Activated CD8-positive, alpha-beta memory T cell treated with anti-CD3 and anti-CD28 coated beads for 4 hours (primary cell): ENCODE measurements around the gene MUC6.

ENCODE experiments used
- DNase-seq, 2 donors: peaks; one replicate each; pipeline ENCODE4 v3.0.0-alpha.2; 2020; ENCODE audit warnings: low read depth in 2 of 2

Gene MUC6

DNA sequence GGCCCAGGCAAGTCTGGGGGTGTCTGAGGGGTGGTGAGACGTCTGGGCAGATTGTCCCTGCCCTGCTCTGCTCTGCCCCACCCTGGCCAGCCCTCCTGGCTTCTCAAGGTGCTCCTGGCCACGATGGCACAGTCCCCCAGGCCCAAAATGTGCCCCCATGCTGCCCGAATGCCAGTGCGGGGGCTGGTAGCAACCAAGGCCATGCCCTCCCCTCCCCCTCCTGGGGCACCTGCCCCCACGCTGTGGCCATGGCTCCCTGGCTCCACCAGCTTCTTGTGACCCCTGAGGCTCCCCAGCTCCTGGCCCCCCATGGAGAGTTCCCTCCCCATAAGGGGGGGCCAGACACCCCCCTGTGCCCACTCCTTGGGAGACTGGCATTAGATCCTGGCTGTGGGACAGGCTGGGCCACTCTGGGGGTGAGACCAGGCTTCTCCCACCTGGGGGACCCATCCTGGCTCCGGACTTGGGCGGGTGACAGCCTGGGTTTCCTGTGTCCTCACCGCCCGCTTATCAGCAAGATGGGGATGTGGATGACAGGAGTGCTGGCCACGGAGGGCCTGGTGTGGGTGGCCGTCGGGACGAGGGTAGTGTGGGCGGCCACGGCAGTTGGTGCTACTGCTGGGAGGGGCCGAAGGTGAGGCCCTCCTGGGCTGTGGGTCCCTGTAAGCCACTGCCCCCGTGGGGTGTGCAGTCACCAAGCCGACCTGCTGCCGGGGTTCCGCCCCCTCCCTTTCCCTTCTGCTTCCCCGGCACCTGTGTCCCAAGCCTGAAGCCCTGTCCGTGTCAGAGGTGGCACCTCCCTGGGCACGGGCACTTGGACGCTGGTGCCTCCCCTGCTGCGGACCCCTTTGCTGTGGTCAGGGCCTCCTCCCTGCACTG, 15.9 kb upstream of the MUC6 start:
- DNase-seq, result no peak

DNA sequence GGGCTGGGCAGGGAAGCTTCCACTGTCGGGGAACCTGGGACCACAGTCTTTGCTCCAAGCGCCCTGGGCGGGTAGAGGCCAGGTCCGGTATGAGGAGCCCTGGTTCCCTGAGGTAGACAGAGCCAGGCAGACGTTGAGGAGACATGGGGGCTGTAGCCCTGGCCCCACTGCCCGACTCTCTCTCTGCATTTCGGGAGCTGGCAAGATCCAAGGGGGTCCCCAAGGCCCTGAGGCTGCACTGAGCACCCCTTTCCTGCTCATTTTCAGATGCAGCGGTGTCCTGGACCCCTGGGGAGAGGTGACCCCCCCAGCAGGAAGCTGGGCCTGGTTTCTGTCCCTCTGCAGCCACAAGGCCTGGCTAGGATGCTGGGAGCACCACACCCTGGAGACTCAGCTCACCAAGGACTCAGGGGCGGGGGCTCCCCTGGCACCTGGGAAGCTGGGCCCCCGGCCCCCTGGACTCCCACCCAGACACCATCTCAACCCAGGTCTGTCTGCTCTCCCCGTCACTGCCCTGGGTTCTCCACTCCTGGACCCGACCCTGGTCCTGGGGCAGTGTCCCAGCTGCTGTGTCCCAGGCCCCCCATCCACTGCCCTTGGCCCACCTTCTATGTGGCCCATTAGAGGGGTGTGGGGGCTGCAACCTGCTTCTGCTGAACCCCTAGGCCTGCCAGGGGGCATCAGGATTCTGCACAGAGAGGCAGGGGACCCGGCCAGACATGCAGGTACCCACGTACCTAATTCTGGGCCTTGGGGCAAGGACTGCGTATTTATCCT, 15.0 kb upstream of the MUC6 start:
- DNase-seq, result no peak

DNA sequence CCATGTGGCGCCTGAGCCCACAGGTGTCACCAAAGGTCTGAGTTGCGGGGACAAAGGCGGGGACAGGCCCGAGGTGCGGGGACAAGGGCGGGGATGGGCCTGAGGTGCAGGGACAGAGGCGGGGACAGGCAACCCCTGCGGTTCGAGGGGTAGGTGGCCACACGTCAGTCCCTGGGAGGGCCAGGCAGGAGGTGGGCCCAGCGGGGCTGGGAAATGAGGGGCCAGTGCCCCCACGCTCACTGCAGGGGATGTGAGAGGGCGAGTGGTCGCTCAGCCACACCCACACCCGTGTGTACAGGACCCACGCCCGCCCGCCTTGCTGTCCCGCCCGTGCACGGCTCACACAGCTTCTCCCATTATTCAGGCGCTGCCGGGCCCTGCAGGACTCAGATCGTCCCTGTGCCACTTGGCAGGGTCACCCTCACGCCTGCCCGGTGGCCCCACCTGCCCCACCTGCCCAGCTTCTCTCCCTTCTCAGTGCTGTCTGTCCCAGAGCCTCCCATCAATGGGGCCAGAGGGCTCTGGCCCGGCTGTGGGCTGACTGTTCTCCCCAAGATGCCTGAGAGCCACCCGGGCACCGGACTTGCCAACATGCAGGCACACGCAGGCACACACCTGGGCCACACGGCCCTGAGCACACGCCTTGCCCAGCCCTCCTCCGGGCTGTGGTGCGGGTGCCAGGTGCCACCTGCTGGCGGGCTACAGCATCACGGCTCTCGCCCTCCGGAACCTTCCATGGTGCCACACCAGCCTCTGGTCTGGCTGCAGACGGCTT, 14.2 kb upstream of the MUC6 start:
- DNase-seq, result peak; percentile 12 to 31

DNA sequence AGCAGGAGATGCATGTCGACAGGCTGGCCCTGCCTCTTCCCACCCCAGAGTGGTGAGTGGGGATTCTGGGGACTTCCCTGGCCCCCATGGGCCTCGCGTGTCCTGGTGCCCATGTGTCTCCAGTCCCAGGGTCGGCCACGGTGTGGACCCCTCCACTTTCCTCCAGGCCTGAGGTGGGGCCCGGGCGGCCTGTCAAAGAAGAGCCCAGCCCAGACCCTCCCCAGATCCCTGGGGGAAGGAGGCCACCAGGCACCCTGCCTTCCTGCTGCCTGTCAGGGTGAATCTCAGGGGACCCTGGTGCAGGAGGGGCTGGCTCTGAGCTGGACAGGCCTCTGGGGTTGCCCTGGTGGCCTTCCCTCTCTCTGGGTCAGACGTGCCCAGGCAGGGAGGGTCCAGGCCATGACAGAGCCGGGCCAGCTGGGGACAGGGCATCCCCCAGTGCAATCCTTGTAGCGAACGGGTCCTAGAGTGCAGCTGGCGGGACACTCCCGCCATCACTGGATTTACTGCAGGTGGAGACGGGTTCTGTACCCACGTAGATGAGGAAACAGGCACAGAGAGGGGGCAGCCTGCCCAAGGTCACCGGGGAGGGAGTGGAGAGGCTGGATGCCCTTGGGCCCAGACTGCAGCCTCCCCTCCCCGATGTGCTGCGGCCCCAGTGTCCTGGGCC, 13.5 kb upstream of the MUC6 start:
- DNase-seq, result no peak

DNA sequence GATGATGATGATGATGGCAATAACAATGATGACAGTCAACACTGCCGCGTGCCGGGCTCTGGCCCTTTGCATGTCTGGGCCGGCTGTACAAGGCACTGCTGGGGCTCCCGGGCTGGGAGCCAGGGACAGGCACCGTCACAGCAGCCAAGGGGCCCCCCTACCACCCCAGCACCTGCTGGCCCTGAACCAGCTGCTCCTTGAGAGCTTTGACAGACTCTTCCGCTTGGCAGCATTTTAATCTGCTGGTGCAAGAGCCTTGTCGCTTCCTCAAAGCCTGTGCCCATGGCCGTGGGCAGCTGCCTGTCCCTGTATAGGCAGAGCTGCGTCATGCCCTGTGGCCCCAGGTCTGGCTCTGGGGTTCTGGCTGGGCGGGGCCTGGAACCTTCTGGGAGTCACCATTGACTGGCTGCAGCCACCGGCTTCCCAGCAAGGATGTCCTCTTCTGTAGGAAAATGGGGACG, 12.9 kb upstream of the MUC6 start:
- DNase-seq, result no peak

DNA sequence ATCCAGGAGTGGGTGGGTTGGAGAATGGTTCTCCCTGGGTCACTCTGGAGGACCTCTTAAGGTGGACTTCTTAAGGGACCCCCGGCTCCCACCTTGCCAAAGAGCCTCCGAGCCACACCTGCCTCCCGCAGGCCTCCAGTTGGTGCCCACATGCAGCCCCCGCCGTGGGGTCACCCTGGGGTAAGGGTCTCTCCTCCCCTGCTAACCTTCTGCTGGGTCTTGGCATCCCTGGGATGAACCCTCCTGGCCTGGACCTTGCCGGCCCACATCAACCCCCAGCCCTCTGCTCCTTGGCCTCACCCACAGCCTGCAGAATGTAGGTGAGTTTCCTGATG, 12.5 kb upstream of the MUC6 start:
- DNase-seq, result no peak

DNA sequence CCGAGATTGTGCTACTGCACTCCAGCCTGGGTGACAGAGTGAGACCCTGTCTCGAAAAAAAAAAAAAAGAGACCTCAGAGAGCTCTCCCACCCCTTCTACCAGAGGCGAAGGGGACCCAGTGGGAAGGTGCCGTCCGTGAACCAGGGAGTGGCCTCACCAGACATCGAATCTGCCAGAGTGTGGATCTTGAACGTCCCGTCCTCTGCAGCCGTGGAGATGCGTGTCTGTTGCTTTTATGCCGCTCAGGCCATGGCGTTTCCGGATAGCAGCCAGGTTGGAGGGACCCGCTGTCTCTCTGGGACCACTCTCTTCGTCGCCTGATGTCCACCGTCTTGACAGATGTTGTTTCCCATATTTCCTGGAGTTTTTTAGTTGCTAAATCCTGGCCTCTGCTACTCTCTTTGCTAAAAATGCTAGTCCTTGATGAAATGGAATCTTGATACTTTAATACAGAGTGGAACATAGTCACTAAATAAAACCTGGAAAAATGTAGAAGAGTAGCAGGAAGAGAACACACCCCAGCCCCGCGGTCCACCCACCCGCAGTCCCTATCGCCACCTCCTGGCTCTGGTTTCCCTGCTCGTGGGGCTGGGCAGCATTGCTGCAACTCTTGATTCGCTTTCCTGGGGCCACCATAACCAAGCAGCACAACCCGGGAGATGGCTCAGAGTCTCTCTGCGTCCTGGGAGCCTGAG, 12.0 kb upstream of the MUC6 start:
- DNase-seq, result no peak

DNA sequence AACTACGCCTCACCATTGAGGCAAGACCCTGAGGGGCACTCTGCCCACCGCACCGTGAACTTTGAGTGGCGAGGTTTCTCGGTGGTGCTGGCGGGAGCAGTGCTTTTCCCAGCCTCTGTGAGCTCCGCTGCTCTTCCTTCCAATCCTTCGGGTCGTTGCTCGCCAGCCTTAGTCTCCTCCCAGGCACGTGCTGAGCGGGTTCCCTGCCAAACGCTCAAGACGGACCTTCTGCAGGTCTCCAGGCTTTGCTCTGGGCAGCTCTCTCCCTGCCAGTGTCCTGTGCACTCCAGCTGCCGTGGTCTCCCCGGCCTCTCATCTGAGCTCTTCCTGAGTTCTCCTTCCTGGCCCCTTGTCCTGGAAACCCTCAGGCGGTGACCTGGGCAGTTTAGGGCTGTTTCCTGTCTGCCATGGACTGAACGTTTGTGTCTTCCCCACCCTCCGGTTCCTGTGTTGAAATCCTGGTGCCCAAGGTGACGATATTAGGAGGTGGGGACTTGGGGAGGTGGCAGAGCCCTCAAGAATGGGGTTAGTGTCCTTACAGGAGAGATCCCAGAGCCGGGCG, 11.2 kb upstream of the MUC6 start:
- no peak for DNase-seq

DNA sequence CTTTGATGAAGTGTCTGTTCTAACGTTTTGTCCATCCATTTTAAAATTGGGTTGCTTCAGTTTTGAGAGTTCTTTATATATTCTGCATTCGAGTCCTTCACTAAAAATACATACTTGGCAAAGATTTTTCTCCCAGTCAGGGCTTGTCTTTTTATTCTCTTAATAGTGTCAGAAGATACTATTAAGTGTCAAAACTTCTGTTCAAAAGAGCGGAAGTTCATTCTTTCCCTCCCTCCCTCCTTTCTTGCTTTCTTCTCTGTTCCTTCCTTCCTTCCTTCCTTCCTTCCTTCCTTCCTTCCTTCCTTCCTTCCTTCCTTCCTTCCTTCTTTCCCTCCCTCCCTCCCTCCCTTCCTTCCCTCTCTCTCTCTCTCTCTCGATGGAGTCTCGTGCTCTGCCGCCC, 7.6 kb upstream of the MUC6 start:
- DNase-seq, result no peak

DNA sequence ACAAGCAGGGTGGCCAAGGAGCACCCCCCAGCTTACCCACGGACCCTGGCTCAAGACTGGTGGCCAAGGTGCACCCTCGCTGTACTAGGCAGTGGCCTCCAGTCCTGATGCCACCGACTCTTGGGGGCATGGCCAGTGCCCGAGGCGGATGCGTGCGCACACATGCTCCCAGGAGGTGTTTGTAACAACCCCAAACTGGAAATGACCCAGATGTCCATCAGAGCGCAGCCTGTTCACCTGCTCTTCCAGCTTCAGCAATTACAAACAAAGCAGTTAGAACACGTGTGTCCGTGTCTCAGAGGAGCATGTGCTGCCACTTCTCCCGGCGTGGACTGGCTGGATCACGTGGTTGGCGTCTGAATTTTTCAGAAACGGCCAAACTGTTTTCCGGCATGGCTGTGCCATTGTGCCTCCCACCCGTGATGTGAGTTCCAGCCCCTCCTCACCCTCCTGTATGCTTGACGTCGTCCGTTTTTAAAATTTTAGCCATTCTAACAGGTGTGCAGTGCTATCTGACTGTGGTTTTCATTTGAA, 7.1 kb upstream of the MUC6 start:
- DNase-seq, result no peak

DNA sequence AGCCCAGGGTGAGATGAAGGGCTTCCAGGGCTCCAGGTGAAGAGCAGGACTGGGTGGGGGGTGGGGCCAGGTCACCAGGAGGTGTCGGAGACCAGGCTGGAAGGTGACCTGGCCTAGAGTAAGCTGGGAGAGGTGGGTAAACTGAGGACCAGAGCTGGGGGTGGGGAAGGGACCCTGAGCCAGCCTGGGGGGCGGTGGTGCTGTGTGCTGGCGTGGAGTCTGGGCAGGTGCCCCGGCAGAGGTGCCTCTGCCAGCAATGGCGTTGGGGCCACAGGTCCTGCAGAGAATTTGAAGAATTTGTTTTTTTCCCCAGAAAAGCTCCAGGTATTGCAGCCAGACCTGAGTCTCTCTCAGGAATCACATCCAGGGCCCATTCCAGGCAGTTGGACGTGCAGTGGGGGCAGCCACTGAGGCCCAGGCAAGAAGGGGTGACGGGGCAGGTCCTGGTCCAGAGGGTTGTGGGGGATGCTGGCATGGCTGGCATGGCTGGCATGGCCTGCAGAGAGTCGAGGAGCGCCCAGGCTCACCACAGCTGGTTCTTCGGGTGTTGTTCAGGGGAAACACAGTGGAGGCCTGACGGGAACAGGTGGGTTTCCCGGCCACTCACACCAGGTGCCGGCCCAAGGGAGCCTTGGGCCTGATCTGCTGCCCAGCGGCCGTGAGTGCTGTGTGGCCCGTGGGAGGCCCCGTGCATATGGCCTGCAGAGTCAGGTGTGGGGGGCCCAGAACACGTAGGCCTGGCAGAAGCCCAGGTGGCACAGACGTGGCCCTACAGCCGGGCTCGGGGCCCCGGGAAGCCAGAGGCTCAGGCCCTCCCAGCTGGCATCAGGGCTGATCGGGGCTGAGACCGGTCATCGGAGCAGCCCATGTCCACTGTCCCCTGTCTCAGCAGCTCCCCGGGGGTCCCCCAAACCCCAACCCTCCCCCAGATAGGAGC, 6.4 kb upstream of the MUC6 start:
- no peak for DNase-seq

DNA sequence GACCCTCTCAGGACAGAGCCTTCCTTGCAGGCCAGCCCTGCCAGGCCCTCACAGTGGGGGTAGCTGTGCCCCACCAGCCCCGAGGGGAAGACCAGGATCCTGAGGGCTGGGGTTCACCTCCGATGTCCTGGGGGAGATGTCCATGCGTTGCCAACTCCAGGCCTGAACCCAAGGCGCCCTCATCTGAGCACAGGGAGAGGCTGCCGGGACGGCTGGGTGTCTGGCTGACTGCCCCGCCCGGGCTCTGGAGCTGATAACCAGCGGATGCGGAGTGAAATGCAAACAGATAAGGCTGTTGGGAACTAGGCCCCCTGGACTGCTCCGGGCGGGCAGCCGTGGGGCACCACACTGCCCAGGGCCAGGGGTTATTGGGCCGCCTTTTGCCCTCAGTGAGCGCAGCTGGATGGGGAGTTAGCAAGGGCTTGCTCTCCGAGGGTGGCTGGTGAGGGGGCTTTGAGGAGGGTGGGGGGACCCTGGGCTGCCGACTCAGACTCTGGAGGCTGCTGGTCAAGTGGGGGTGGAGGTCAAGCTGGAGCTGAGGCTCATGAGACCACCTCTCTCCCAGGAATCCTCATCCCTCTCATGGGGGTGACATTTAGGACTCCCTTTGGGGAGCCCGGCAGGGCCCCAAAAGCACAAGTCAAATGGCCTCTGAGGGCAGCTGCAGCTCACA, 5.6 kb upstream of the MUC6 start:
- no peak for DNase-seq

DNA sequence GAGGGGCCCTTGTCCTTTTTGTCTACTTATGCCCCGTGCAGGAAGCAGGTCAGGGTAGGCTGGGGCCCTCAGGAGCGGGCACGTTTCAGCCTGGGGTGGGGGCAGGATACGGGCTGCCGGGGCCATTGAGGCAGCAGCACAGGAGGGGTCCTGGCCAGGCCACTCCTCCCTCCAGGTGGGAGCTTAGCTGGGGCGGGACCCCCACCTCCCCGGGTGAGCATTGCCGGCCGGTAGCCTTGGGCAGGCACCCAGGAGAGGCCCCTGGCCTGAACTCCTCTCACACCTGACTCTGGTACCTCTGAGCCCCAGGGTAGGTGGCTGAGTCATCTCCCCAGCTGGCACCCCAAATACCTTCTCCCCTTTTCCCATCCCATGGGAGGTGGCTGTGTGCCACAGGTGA, 5.0 kb upstream of the MUC6 start:
- no peak for DNase-seq

DNA sequence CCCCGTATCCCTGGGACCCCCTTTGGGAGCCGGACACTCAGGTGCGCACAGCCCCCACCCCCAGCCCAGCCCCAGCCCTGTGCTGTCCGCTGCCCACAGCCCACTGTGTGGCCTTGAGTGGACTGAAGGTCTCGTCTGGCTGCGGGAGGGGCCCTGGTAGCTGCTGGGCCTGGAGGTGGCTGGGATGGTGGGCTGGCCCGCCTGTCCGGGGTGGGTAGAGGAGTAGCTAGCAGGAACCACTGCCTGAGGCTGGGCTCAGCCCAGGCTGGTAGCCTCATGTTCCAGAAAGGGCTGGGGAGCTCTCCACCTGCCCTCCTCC, 4.6 kb upstream of the MUC6 start:
- no peak for DNase-seq

DNA sequence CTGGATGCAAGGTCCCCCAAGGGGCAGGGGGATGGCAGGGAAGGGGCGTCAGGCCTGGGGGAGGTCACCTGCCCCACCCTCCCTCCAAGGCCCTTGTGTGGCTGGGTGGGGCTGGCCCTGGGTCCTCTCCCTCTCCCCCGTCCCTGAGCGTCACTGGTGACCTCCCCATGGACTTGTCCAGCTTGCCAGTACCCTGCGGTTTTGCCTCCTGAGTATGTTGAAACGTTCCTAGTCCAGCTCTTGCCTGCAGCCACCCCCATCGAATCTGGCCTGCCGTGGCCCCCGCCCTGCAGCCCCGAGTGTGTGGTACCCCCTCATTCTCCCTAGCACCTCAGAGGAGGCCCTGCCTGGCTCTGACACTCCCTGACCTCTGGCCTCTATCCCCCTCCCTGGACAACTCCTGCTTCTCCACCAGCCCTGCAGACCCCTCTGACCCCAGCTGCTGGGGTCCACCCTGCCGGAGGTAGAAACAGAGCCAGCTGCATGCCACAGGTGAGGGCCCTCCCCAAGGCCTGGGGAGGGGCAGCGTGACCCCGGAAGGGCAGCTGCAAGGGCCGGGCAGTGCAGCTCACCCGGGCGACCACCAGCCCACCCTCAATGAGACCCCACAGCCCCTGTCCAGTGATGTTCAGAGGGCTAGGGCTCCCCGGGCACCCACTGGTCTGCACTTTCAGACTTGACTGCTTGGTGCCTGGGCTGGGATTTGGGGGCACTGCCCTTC, 4.1 kb upstream of the MUC6 start:
- no peak for DNase-seq

DNA sequence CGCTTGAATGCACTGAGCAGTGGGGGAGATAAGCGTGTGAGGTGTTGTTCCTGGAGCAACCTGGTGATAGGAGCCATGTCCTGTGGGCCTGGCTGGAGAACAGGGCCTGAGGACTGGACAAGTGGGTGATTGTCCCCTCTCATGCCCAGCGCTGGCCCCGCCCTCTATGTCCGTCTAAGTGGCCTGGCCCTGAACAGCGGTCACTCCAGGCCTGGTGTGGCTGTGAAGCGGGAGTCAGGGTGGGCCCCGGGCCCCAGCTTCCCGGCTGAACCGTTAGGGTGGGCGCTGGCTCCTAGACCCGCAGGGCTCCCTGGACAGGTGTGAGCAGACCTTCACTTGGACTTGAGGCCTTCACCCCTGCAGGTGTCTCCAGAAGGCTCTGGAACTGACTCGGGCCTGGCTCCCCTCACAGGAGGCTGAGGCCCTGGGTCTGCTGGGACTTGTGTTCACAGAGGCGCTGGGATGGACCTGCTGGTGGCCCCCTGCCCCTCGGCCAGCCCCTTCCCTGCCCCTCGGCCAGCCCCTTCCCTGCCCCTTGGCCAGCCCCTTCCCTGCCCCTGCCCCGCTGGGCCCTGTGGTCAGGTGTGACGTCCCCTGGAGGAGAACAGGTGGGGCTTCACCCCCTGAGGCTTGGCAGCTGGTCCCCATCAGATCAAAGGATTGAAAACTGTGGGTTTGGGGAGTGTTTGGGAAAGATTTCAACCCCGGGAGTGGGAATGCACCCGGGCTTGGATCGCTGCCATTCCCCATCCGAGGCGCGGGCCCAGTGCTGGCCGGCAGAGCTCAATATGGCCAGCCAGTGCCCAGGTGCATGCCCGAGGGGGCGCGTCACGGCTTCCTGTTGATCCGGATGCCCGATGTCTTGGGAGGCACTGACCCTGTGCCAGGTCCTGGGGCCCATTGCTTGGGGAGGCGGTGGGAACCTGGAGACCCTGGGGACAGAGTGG, 3.2 kb upstream of the MUC6 start:
- no peak for DNase-seq

DNA sequence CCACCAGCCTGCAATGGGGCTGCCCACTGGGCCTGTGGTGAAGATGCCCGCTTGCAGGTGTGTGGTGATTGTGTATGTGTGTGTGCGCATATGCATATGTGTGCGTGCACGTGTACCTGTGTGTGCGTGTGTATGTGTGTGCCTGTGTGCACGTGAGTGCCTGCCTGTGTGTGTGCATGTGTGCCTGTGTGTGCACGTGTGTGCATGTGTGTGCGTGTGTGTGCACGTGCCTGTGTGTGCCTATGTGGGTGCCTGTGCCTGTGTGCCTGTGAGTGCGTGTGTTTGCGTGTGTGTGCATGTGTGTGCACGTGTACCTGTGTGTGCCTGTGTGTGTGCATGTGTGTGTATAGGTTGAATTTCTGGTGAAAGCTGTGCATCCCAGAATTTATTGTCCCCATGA, 2.4 kb upstream of the MUC6 start:
- DNase-seq, result no peak
